HG03159 (cell line): ENCODE data around the gene TIPRL.

Source experiments
- ATAC-seq: cut with Tn5 transposase; IDR thresholded peaks from one replicate; pipeline ENCODE4 v1.9.1; 2021; ENCODE audit warnings: mild to moderate bottlenecking, moderate library complexity; ENCODE audit not compliant: unreplicated experiment

Gene TIPRL

GRCh38 chr1:168243636-168244212, 65.0 kb downstream of the TIPRL start:
- ATAC-seq: no peak

GRCh38 chr1:168245042-168245441, 66.3 kb downstream of the TIPRL start:
- ATAC-seq: no peak

DNA sequence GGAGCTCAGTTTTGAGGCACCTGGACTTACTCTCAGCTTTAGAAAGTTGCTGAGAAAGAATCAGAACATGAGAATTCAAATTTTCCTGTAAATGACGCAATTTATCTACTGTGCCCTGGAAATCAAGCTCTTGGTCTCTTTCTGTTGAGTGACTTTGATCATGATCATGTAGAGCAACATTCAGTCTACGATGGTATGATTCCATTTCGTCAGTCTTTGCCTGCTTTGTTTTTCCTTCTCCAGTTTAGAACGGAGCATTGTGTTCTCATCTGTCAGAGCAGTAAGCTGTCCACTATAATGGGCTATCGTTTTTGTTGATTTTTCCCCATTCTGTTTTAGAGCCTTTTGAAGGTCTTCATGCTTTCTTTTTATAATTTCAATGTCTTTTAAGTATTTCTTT, 67.7 kb downstream of the TIPRL start:
- no peak for ATAC-seq
